ENCODE measurements around the gene PTCH2.
"Not testable (repeated sequence)": the region's sequence is repeated elsewhere in the genome, so short reads cannot be mapped to it uniquely, and the experiment has no call there.

The PTCH2 gene

GRCh38 chr1:44815926-44816325 is 27.1 kb downstream of the PTCH2 start:
- H3K18ac ChIP-seq (ENCODE audit: low read length); H3K14ac ChIP-seq (ENCODE audit: low read length); H3K27me3 ChIP-seq (ENCODE audit: control insufficient read depth in 3 of 3, insufficient read depth in 3 of 3, low read depth in 1 of 3, low read length in 3 of 3); H2BK120ac ChIP-seq (ENCODE audit: low read depth, low read length); H2BK12ac ChIP-seq (ENCODE audit: low read length); H3K4me3 ChIP-seq (ENCODE audit: low read length in 2 of 2); DNase-seq (ENCODE audit: low spot score); H3K27ac ChIP-seq (replicated peaks; ENCODE audit: low read length); H2AFZ ChIP-seq (ENCODE audit: low read length); H3K23ac ChIP-seq (ENCODE audit: low read depth, low read length, poor library complexity); H3K4ac ChIP-seq (ENCODE audit: low read length); H4K91ac ChIP-seq (ENCODE audit: low read depth, low read length, poor library complexity); H3K4me2 ChIP-seq (ENCODE audit: insufficient read depth, low read length, poor library complexity, severe bottlenecking); H2AK5ac ChIP-seq (ENCODE audit: low read depth, low read length); H3K79me1 ChIP-seq (ENCODE audit: low read depth, low read length); H4K8ac ChIP-seq (ENCODE audit: low read depth, low read length); H2BK5ac ChIP-seq (ENCODE audit: low read length); H3K9me3 ChIP-seq (replicated peaks in 1 of 2; ENCODE audit: control insufficient read depth in 2 of 2, insufficient read depth in 1 of 2, low read depth in 1 of 2, low read length in 2 of 2); H3K9ac ChIP-seq (ENCODE audit: low read depth, low read length, poor library complexity); H2BK15ac ChIP-seq (ENCODE audit: low read length): not testable (repeated sequence)
- Histone ChIP-seq H3K4me1 (ENCODE audit: control insufficient read depth in 2 of 2, insufficient read depth in 1 of 2, low read depth in 1 of 2, low read length in 2 of 2) (peaks cover 0 to 22% of the 10 kb centered on the region in 2 donors), H3K36me3 (replicated peaks in 1 of 2; ENCODE audit: control insufficient read depth in 2 of 2, insufficient read depth in 2 of 2, low read length in 2 of 2) (peaks cover 0 to 13% of the 10 kb centered on the region in 2 donors)
- no CpG with 5 or more reads among the region's 9 CpGs for WGBS, 2 donors (ENCODE audit: extremely low coverage in 2 of 2, insufficient read length in 2 of 2, insufficient replicate concordance in 1 of 2)

- peaks cover 0 to 13% of the 10 kb centered on the region in 2 donors for H3K36me3 ChIP-seq (replicated peaks in 1 of 2; ENCODE audit: control insufficient read depth in 2 of 2, insufficient read depth in 2 of 2, low read length in 2 of 2)
- peak overlapping the region; percentile 68 for H3K23ac ChIP-seq (ENCODE audit: low read depth, low read length, poor library complexity)
- H3K18ac ChIP-seq (ENCODE audit: low read length): peak overlapping the region; percentile 97
- peaks cover 3% of the 10 kb centered on the region for H3K79me1 ChIP-seq (ENCODE audit: low read depth, low read length)
- peak overlapping the region; percentile 68 for H2BK15ac ChIP-seq (ENCODE audit: low read length)
- H3K9ac ChIP-seq (ENCODE audit: low read depth, low read length, poor library complexity): peak overlapping the region; percentile 94
- H3K4me1 ChIP-seq (ENCODE audit: control insufficient read depth in 2 of 2, insufficient read depth in 1 of 2, low read depth in 1 of 2, low read length in 2 of 2): peaks cover 15 to 30% of the 10 kb centered on the region in 2 donors
- H4K8ac ChIP-seq (ENCODE audit: low read depth, low read length): peak overlapping the region; percentile 21
- peak overlapping the region; percentile 80 for H3K4me2 ChIP-seq (ENCODE audit: insufficient read depth, low read length, poor library complexity, severe bottlenecking)
- H3K4me3 ChIP-seq (ENCODE audit: low read length in 2 of 2): peak overlapping the region in 1 of 2 donors; percentile 81
- peak overlapping the region; percentile 83 for H2BK5ac ChIP-seq (ENCODE audit: low read length)
- H3K14ac ChIP-seq (ENCODE audit: low read length): peak overlapping the region; percentile 92
- H3K9me3 ChIP-seq (replicated peaks in 1 of 2; ENCODE audit: control insufficient read depth in 2 of 2, insufficient read depth in 1 of 2, low read depth in 1 of 2, low read length in 2 of 2): no peaks in the 10 kb centered on the region
- peak overlapping the region; percentile 95 for H2AK5ac ChIP-seq (ENCODE audit: low read depth, low read length)
- H3K4ac ChIP-seq (ENCODE audit: low read length): peak overlapping the region; percentile 81
- H2BK120ac ChIP-seq (ENCODE audit: low read depth, low read length): no peak overlapping the region
- no CpG with 5 or more reads among the region's 48 CpGs for WGBS, 2 donors (ENCODE audit: extremely low coverage in 2 of 2, insufficient read length in 2 of 2, insufficient replicate concordance in 1 of 2)
- peaks cover 0 to 4% (median 0%) of the 10 kb centered on the region in 3 experiments for H3K27me3 ChIP-seq (ENCODE audit: control insufficient read depth in 3 of 3, insufficient read depth in 3 of 3, low read depth in 1 of 3, low read length in 3 of 3)
- H4K91ac ChIP-seq (ENCODE audit: low read depth, low read length, poor library complexity): peak overlapping the region; percentile 96
- no peak overlapping the region for H3K27ac ChIP-seq (replicated peaks; ENCODE audit: low read length)
- H2AFZ ChIP-seq (ENCODE audit: low read length): no peak overlapping the region
- H2BK12ac ChIP-seq (ENCODE audit: low read length): peak overlapping the region; percentile 75
- no peak for DNase-seq (ENCODE audit: low spot score)
Measured at GRCh38 chr1:44812822-44813543, 30.1 kb downstream of the PTCH2 start.

- Histone ChIP-seq H3K4me2 (ENCODE audit: insufficient read depth, low read length, poor library complexity, severe bottlenecking) (no peak overlapping the region), H3K4me3 (ENCODE audit: low read length in 2 of 2) (no peak overlapping the region), H3K36me3 (replicated peaks in 1 of 2; ENCODE audit: control insufficient read depth in 2 of 2, insufficient read depth in 2 of 2, low read length in 2 of 2) (peaks cover 2 to 19% of the 10 kb centered on the region in 2 donors), H2BK15ac (ENCODE audit: low read length) (no peak overlapping the region), H4K91ac (ENCODE audit: low read depth, low read length, poor library complexity) (no peak overlapping the region), H3K14ac (ENCODE audit: low read length) (no peak overlapping the region), H3K27me3 (ENCODE audit: control insufficient read depth in 3 of 3, insufficient read depth in 3 of 3, low read depth in 1 of 3, low read length in 3 of 3) (peaks cover 0 to 4% (median 0%) of the 10 kb centered on the region in 3 experiments), H2BK5ac (ENCODE audit: low read length) (no peak overlapping the region), H3K9ac (ENCODE audit: low read depth, low read length, poor library complexity) (no peak overlapping the region), H3K4me1 (ENCODE audit: control insufficient read depth in 2 of 2, insufficient read depth in 1 of 2, low read depth in 1 of 2, low read length in 2 of 2) (peaks cover 28 to 43% of the 10 kb centered on the region in 2 donors), H2AFZ (ENCODE audit: low read length) (no peak overlapping the region), H3K23ac (ENCODE audit: low read depth, low read length, poor library complexity) (no peak overlapping the region), H3K4ac (ENCODE audit: low read length) (no peak overlapping the region), H2AK5ac (ENCODE audit: low read depth, low read length) (no peak overlapping the region), H3K9me3 (replicated peaks in 1 of 2; ENCODE audit: control insufficient read depth in 2 of 2, insufficient read depth in 1 of 2, low read depth in 1 of 2, low read length in 2 of 2) (no peaks in the 10 kb centered on the region), H2BK120ac (ENCODE audit: low read depth, low read length) (no peak overlapping the region), H3K27ac (replicated peaks; ENCODE audit: low read length) (peak overlapping the region; percentile 27), H3K18ac (ENCODE audit: low read length) (no peak overlapping the region), H3K79me1 (ENCODE audit: low read depth, low read length) (peaks cover 3% of the 10 kb centered on the region), H2BK12ac (ENCODE audit: low read length) (no peak overlapping the region), H4K8ac (ENCODE audit: low read depth, low read length) (no peak overlapping the region)
- WGBS, 2 donors (ENCODE audit: extremely low coverage in 2 of 2, insufficient read length in 2 of 2, insufficient replicate concordance in 1 of 2): no CpG with 5 or more reads among the region's 8 CpGs
- no peak for DNase-seq (ENCODE audit: low spot score)
Measured at GRCh38 chr1:44811234-44811633, 31.8 kb downstream of the PTCH2 start.

- H3K14ac ChIP-seq (ENCODE audit: low read length); H2BK120ac ChIP-seq (ENCODE audit: low read depth, low read length); H3K9ac ChIP-seq (ENCODE audit: low read depth, low read length, poor library complexity); H4K91ac ChIP-seq (ENCODE audit: low read depth, low read length, poor library complexity); H4K8ac ChIP-seq (ENCODE audit: low read depth, low read length); H3K27ac ChIP-seq (replicated peaks; ENCODE audit: low read length); DNase-seq (ENCODE audit: low spot score); H3K79me1 ChIP-seq (ENCODE audit: low read depth, low read length); H3K18ac ChIP-seq (ENCODE audit: low read length); H2BK5ac ChIP-seq (ENCODE audit: low read length); H3K4ac ChIP-seq (ENCODE audit: low read length); H3K4me2 ChIP-seq (ENCODE audit: insufficient read depth, low read length, poor library complexity, severe bottlenecking); H3K27me3 ChIP-seq (ENCODE audit: control insufficient read depth in 3 of 3, insufficient read depth in 3 of 3, low read depth in 1 of 3, low read length in 3 of 3); H3K4me3 ChIP-seq (ENCODE audit: low read length in 2 of 2); H2AFZ ChIP-seq (ENCODE audit: low read length); H3K23ac ChIP-seq (ENCODE audit: low read depth, low read length, poor library complexity); H2BK12ac ChIP-seq (ENCODE audit: low read length); H2BK15ac ChIP-seq (ENCODE audit: low read length); H3K9me3 ChIP-seq (replicated peaks in 1 of 2; ENCODE audit: control insufficient read depth in 2 of 2, insufficient read depth in 1 of 2, low read depth in 1 of 2, low read length in 2 of 2): not testable (repeated sequence)
- no CpG with 5 or more reads among the region's 4 CpGs for WGBS, 2 donors (ENCODE audit: extremely low coverage in 2 of 2, insufficient read length in 2 of 2, insufficient replicate concordance in 1 of 2)
- H3K4me1 ChIP-seq (ENCODE audit: control insufficient read depth in 2 of 2, insufficient read depth in 1 of 2, low read depth in 1 of 2, low read length in 2 of 2): peaks cover 28 to 43% of the 10 kb centered on the region in 2 donors
- peak overlapping the region; percentile 40 for H2AK5ac ChIP-seq (ENCODE audit: low read depth, low read length)
- H3K36me3 ChIP-seq (replicated peaks in 1 of 2; ENCODE audit: control insufficient read depth in 2 of 2, insufficient read depth in 2 of 2, low read length in 2 of 2): peaks cover 2 to 22% of the 10 kb centered on the region in 2 donors
Measured at GRCh38 chr1:44810762-44811105, 32.3 kb downstream of the PTCH2 start.
